IMR-90 (cell line): ENCODE results near the gene CASZ1. TPM values are rescaled to one million over a fixed set of nuclear protein-coding genes. Genes with fewer than 3 reads are reported as not detected.

Experiments
- ATAC-seq: fragments of 200-7000 bp; cut with Tn5 transposase; 2 replicates; pipeline ENCODE4 v1.9.1; 2020; ENCODE audit warnings: low read depth, mild to moderate bottlenecking, moderate library complexity
- BruUV-seq: library from RNA; stranded (reverse); fragments of 400-500 nt; replicated peaks from 2 replicates; lab custom pipeline; 2021; lab: Mats Ljungman, UMichigan
- CTCF ChIA-PET: fragments of 300-600 bp; formaldehyde crosslinking; extraction: SDS; loops from one replicate; lab custom pipeline; 2021; ENCODE audit warnings: antibody characterized with exemption; lab: Yijun Ruan, JAX
- POLR2A ChIA-PET: fragments of 300-600 bp; sonication (Branson Sonifier 250); formaldehyde crosslinking; loops from one replicate; lab custom pipeline; 2022; ENCODE audit warnings: antibody characterized with exemption; ENCODE audit not compliant: unreplicated experiment; lab: Charles Lee
- DNase-seq: peaks from one replicate; pipeline ENCODE4 v3.0.0; 2013
- H2AFZ ChIP-seq: replicated peaks from 2 replicates; pipeline ENCODE3; 2013; ENCODE audit warnings: low read length, mild to moderate bottlenecking; ENCODE audit not compliant: poor library complexity
- H2AK5ac ChIP-seq: 2 replicates; pipeline ENCODE4 v1.6.1; 2013; ENCODE audit warnings: low read depth, low read length, inconsistent platforms
- H2AK9ac ChIP-seq: replicated peaks from 2 replicates; pipeline ENCODE3; 2013; ENCODE audit warnings: mild to moderate bottlenecking, low read depth, low read length, moderate library complexity; ENCODE audit not compliant: poor library complexity
- H2BK120ac ChIP-seq: 2 replicates; pipeline ENCODE4 v1.6.1; 2013; ENCODE audit warnings: low read depth, low read length, inconsistent platforms
- H2BK15ac ChIP-seq: 3 replicates; pipeline ENCODE4 v1.6.1; 2013; ENCODE audit warnings: low read depth, low read length, inconsistent platforms
- H2BK20ac ChIP-seq: 2 replicates; pipeline ENCODE4 v1.6.1; 2013; ENCODE audit warnings: low read depth, mild to moderate bottlenecking, inconsistent platforms, low read length, moderate library complexity
- H2BK5ac ChIP-seq: 2 replicates; pipeline ENCODE4 v1.6.1; 2013; ENCODE audit warnings: mild to moderate bottlenecking, low read depth, low read length, inconsistent platforms; ENCODE audit not compliant: poor library complexity, severe bottlenecking
- H3K14ac ChIP-seq: replicated peaks from 2 replicates; pipeline ENCODE4 v1.6.1; 2013; ENCODE audit warnings: low read depth, low read length, inconsistent platforms
- H3K18ac ChIP-seq: 2 replicates; pipeline ENCODE4 v1.6.1; 2013; ENCODE audit warnings: low read depth, low read length, control low read depth
- H3K23ac ChIP-seq: 2 replicates; pipeline ENCODE4 v1.6.1; 2013; ENCODE audit warnings: low read depth, low read length, inconsistent platforms
- H3K27ac ChIP-seq: 2 replicates; pipeline ENCODE4 v1.5.1; 2013; ENCODE audit warnings: mild to moderate bottlenecking, control low read depth, low read length; ENCODE audit not compliant: insufficient read depth
- H3K27me3 ChIP-seq: 2 replicates; pipeline ENCODE4 v1.6.1; 2013; ENCODE audit warnings: low read length; ENCODE audit not compliant: control insufficient read depth, insufficient read depth
- H3K36me3 ChIP-seq: 2 replicates; pipeline ENCODE4 v1.6.1; 2013; ENCODE audit warnings: low read length, mixed read lengths; ENCODE audit not compliant: control insufficient read depth, insufficient read depth
- H3K4ac ChIP-seq: 2 replicates; pipeline ENCODE4 v1.6.1; 2013; ENCODE audit warnings: low read depth, low read length, inconsistent platforms
- H3K4me1 ChIP-seq: 2 replicates; pipeline ENCODE4 v1.6.1; 2013; ENCODE audit warnings: low read length, mixed read lengths; ENCODE audit not compliant: control insufficient read depth, insufficient read depth
- H3K4me2 ChIP-seq: 2 replicates; pipeline ENCODE4 v1.6.1; 2013; ENCODE audit warnings: low read depth, mild to moderate bottlenecking, control low read depth, low read length, moderate library complexity
- H3K4me3 ChIP-seq: 2 replicates; pipeline ENCODE4 v1.5.1; 2013; ENCODE audit warnings: low read depth, mild to moderate bottlenecking, control low read depth, low read length, moderate library complexity; ENCODE audit not compliant: insufficient read depth
- H3K56ac ChIP-seq: 2 replicates; pipeline ENCODE4 v1.6.1; 2013; ENCODE audit warnings: low read length, inconsistent platforms; ENCODE audit not compliant: insufficient read depth; ENCODE audit errors: extremely low read depth
- H3K79me1 ChIP-seq, 2 experiments: 2 replicates each; pipeline ENCODE4 v1.6.1; 2013; ENCODE audit warnings: low read length in 2 of 2, inconsistent platforms in 1 of 2, low read depth in 1 of 2
- H3K9ac ChIP-seq: 2 replicates; pipeline ENCODE4 v1.6.1; 2013; ENCODE audit warnings: low read depth, low read length, control low read depth
- H3K9me1 ChIP-seq: 2 replicates; pipeline ENCODE4 v1.6.1; 2013; ENCODE audit warnings: low read length, inconsistent platforms; ENCODE audit not compliant: insufficient read depth
- H3K9me3 ChIP-seq: 2 replicates; pipeline ENCODE4 v1.6.1; 2013; ENCODE audit warnings: low read length; ENCODE audit not compliant: control insufficient read depth, insufficient read depth
- H4K20me1 ChIP-seq: 2 replicates; pipeline ENCODE4 v1.6.1; 2013; ENCODE audit warnings: low read length, inconsistent platforms; ENCODE audit not compliant: insufficient read depth
- H4K5ac ChIP-seq: 2 replicates; pipeline ENCODE4 v1.6.1; 2013; ENCODE audit warnings: mild to moderate bottlenecking, low read depth, low read length, control low read depth
- H4K8ac ChIP-seq, 2 experiments: 2 replicates each; pipeline ENCODE4 v1.6.1; 2013; ENCODE audit warnings: low read depth in 2 of 2, low read length in 2 of 2, control low read depth in 1 of 2, inconsistent platforms in 1 of 2
- H4K91ac ChIP-seq: 2 replicates; pipeline ENCODE4 v1.6.1; 2013; ENCODE audit warnings: low read depth, low read length, inconsistent platforms; ENCODE audit not compliant: insufficient read depth
- BHLHE40 ChIP-seq: fragments of 150-350 bp; IDR thresholded peaks from 2 replicates; pipeline ENCODE4 v1.6.1; 2016; ENCODE audit warnings: mild to moderate bottlenecking, low read depth, low read length
- CEBPB ChIP-seq: IDR thresholded peaks from 2 replicates; pipeline ENCODE4 v1.6.1; 2012; ENCODE audit warnings: low read depth, low read length, improper control_type of control experiment
- CHD1 ChIP-seq: IDR thresholded peaks from 2 replicates; pipeline ENCODE4 v1.6.1; 2012; ENCODE audit warnings: low read depth, low read length, improper control_type of control experiment
- CTCF ChIP-seq: conservative IDR thresholded peaks from 2 replicates; pipeline ENCODE4 v1.5.1; 2012; ENCODE audit warnings: mild to moderate bottlenecking, low read depth, low read length, improper control_type of control experiment
- ELK1 ChIP-seq: fragments of 150-350 bp; IDR thresholded peaks from 2 replicates; pipeline ENCODE4 v1.6.1; 2016; ENCODE audit warnings: low read depth, mild to moderate bottlenecking, low read length, moderate library complexity, borderline replicate concordance
- FOS ChIP-seq: fragments of 150-350 bp; IDR thresholded peaks from 2 replicates; pipeline ENCODE4 v1.6.1; 2016; ENCODE audit warnings: low read depth, low read length
- MAFK ChIP-seq: IDR thresholded peaks from 2 replicates; pipeline ENCODE4 v1.6.1; 2012; ENCODE audit warnings: low read depth, low read length, improper control_type of control experiment
- MAZ ChIP-seq: IDR thresholded peaks from 2 replicates; pipeline ENCODE4 v1.6.1; 2012; ENCODE audit warnings: low read depth, mild to moderate bottlenecking, low read length, improper control_type of control experiment, moderate library complexity, borderline replicate concordance
- MXI1 ChIP-seq: IDR thresholded peaks from 2 replicates; pipeline ENCODE4 v1.6.1; 2012; ENCODE audit warnings: low read depth, mild to moderate bottlenecking, low read length, moderate library complexity, borderline replicate concordance
- NFE2L2 ChIP-seq: fragments of 150-350 bp; IDR thresholded peaks from 2 replicates; pipeline ENCODE4 v1.6.1; 2016; ENCODE audit warnings: low read depth, mild to moderate bottlenecking, low read length
- POLR2A ChIP-seq: IDR thresholded peaks from 2 replicates; pipeline ENCODE4 v1.6.1; 2012; ENCODE audit warnings: mild to moderate bottlenecking, low read depth, low read length
- RAD21 ChIP-seq: IDR thresholded peaks from 2 replicates; pipeline ENCODE4 v1.6.1; 2012; ENCODE audit warnings: low read length, improper control_type of control experiment
- RCOR1 ChIP-seq: IDR thresholded peaks from 2 replicates; pipeline ENCODE4 v1.6.1; 2012; ENCODE audit warnings: mild to moderate bottlenecking, low read length, improper control_type of control experiment; ENCODE audit not compliant: insufficient replicate concordance
- RFX5 ChIP-seq: IDR thresholded peaks from 2 replicates; pipeline ENCODE4 v1.8.0; 2012; ENCODE audit warnings: low read depth, mild to moderate bottlenecking, low read length, moderate library complexity
- SMC3 ChIP-seq: fragments of 150-350 bp; IDR thresholded peaks from 2 replicates; pipeline ENCODE4 v1.6.1; 2016; ENCODE audit warnings: low read depth, mild to moderate bottlenecking, antibody characterized with exemption, low read length, moderate library complexity
- USF2 ChIP-seq: fragments of 150-350 bp; IDR thresholded peaks from 2 replicates; pipeline ENCODE4 v1.6.1; 2017; ENCODE audit warnings: mild to moderate bottlenecking, antibody characterized with exemption, low read length, low read depth
- WGBS, 2 experiments: methylation state at CpG; one replicate each; pipeline versions ENCODE4 v1.1.5 to v1.1.7; 2013; ENCODE audit warnings: missing lambda C conversion rate in 2 of 2; ENCODE audit not compliant: insufficient read length in 1 of 2; ENCODE audit errors: extremely low coverage in 2 of 2; 5-methylcytosine and 5-hydroxymethylcytosine counted together
- dilution Hi-C: fragments of 300-500 bp; cut with HindIII; formaldehyde crosslinking; loops from one replicate; pipeline ENCODE4 v1.14.3; 2018; ENCODE audit warnings: low sequenced_read_pairs; ENCODE audit not compliant: unreplicated experiment
- in situ Hi-C: fragments of 300-500 bp; cut with MboI; formaldehyde crosslinking; loops from 3 replicates; pipeline ENCODE4 v1.14.3; 2019; ENCODE audit warnings: low sequenced_read_pairs, inconsistent platforms, mixed read lengths
- intact Hi-C: fragments of 100-400 bp; cut with micrococcal nuclease; formaldehyde crosslinking; loops from 2 replicates; pipeline ENCODE4 v1.10.0; 2022
- polyA plus RNA-seq, 3 experiments: library from polyadenylated mRNA; depleted of rRNA; stranded (reverse); fragments of >200 nt; gene quantifications; 2 replicates each; pipeline ENCODE4 v1.2.3, GENCODE V29; 2012; ENCODE audit warnings: low replicate concordance in 1 of 3
- total RNA-seq: library from RNA; depleted of rRNA; stranded (reverse); fragments of >200 nt; gene quantifications from 2 replicates; pipeline ENCODE4 v1.2.3, GENCODE V29; 2012

Gene CASZ1
- total and polyA plus RNA-seq, 2 of the 4 experiments (the other 2 are of a cell fraction) = 0.18 to 0.24 TPM

DNA sequence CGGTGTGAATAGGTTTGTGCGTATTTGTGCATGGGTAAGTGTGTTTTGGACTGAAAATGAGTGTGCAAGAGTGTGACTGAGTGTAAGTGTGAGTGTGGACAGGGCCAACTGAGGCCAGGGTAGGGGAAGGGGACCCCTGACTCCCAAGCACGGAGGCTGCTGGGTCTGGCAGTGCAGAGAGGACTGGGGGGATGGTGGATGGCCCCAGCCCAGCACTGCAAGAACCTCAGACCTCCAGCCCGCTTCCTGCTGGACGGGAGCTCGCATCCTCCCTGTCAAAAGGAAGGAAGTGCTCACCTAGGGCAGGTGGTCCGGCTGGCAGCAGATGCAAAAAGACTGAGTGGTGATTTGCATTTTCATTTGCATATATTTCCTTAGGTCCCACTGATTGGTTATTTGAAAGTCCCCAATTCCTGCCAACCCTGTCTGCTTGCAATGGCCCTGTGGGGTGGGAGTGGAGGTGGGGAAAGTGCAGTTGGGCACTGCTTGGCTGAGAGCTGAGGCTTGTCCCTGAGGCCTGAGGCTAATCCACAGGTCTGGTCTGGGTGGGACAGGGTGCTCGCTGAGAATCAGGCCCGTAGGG lies 42.8 kb upstream of the CASZ1 start:
- peaks cover 6% of the 10 kb centered on the region for H3K9me3 ChIP-seq
- H3K9me1 ChIP-seq = no peaks in the 10 kb centered on the region
- no peak overlapping the region for H2BK20ac ChIP-seq
- peak overlapping the region; percentile 11 for H2AFZ ChIP-seq
- H3K9ac ChIP-seq = no peak overlapping the region
- no peaks in the 10 kb centered on the region for H3K79me1 ChIP-seq
- no peaks in the 10 kb centered on the region for H3K4me1 ChIP-seq
- dilution Hi-C loops (no loop called here), in situ Hi-C loops (no loop called here), intact Hi-C loops (no loop called here)
- ChIA-PET POLR2A (no interaction called here), CTCF (no interaction called here)
- DNase-seq (no peak), ATAC-seq (no peak)
- no peak overlapping the region for H3K18ac ChIP-seq
- H3K27ac ChIP-seq = no peak overlapping the region
- H2BK120ac ChIP-seq = no peak overlapping the region
- no peak overlapping the region for H3K56ac ChIP-seq
- WGBS, 2 experiments = 49% methylated on average over 5 of the region's 9 CpGs; no CpG with 5 or more reads in 1 of the 2 experiments
- no peak overlapping the region for H2BK15ac ChIP-seq
- no peak overlapping the region for H3K4me2 ChIP-seq
- no peak overlapping the region for H2AK9ac ChIP-seq
- H2AK5ac ChIP-seq = no peak overlapping the region
- no peak overlapping the region for H4K5ac ChIP-seq
- no peak overlapping the region for H3K23ac ChIP-seq
- BruUV-seq = no TSS peak
- H3K4ac ChIP-seq = no peak overlapping the region
- H3K4me3 ChIP-seq = no peak overlapping the region
- H4K20me1 ChIP-seq = no peaks in the 10 kb centered on the region; the same call in 1 of the 2 replicates
- peaks cover 43% of the 10 kb centered on the region for H3K27me3 ChIP-seq
- no peak overlapping the region for H2BK5ac ChIP-seq
- TF ChIP-seq SMC3 (no peak), RFX5 (no peak), CHD1 (no peak), CTCF (no peak), POLR2A (no peak), MAZ (no peak), MXI1 (no peak), RAD21 (no peak), USF2 (no peak), NFE2L2 (no peak), CEBPB (no peak), MAFK (no peak), FOS (no peak), RCOR1 (no peak), BHLHE40 (no peak), ELK1 (no peak)
- no peak overlapping the region for H4K8ac ChIP-seq
- H3K14ac ChIP-seq = no peak overlapping the region
- no peak overlapping the region for H4K91ac ChIP-seq
- H3K36me3 ChIP-seq = no peaks in the 10 kb centered on the region
